ENCODE data around the gene SOX11. TPM values are rescaled to one million over a fixed set of nuclear protein-coding genes. Genes with fewer than 3 reads are reported as not detected.

SOX11 gene
- total RNA-seq, 1 experiment from 2014 or later, result 0.02 TPM

DNA sequence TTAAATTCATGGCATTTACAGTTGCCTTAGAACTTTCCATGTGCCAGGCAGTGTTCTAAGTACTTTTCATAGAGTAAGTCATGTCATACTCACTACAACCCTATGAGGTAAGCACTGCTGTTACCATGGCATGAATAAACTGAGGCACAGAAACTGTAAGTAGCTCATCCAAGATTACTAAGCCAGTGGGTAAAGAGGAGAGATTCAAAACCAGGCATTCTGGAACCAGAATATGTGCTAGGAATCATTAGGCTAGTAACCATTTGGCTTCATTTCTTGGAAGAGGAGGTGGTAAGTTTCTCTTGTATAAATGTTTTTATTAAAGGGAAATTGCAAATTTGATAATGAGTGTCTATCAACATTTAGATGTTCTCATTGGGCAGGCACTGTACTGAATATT is 35.1 kb downstream of the SOX11 start:
- Histone ChIP-seq H3K9ac (ENCODE audit: low read length) (no peak overlapping the region), H3K9me3 (ENCODE audit: control insufficient read depth in 1 of 2, insufficient read depth in 1 of 2, low read depth in 1 of 2, low read length in 2 of 2) (peaks cover 4 to 20% of the 10 kb centered on the region in 2 experiments; a peak in 2 of 4 replicates), H3K9me2 (ENCODE audit: insufficient read depth) (no peaks in the 10 kb centered on the region), H3K27me3 (ENCODE audit: insufficient read depth, low read length) (no peaks in the 10 kb centered on the region), H3K4me2 (ENCODE audit: low read length) (no peak overlapping the region), H4K20me1 (ENCODE audit: insufficient read depth) (no peaks in the 10 kb centered on the region), H3K4me1 (ENCODE audit: control insufficient read depth in 1 of 2, insufficient read depth in 2 of 2, low read length in 2 of 2) (no peaks in the 10 kb centered on the region), H3K36me3 (ENCODE audit: control insufficient read depth in 1 of 2, insufficient read depth in 2 of 2, low read length in 2 of 2) (no peaks in the 10 kb centered on the region), H3K27ac (ENCODE audit: low read depth, low read length) (no peak overlapping the region), H3K4me3 (replicated peaks in 1 of 2; ENCODE audit: low read depth in 1 of 2, low read length in 2 of 2) (no peak overlapping the region), H2AFZ (ENCODE audit: low read depth, low read length, poor library complexity, severe bottlenecking) (no peak overlapping the region), H3K79me2 (ENCODE audit: insufficient read depth, low read length) (no peaks in the 10 kb centered on the region)
- intact Hi-C loops (cut with micrococcal nuclease), result no loop called here
- no TSS peak for BruUV-seq (replicated peaks)
- no peak for TF ChIP-seq POLR2A (IDR thresholded peaks at IDR 0.05; ENCODE audit: borderline replicate concordance, extremely low read depth, insufficient read depth, insufficient read length)
- no peak for TF ChIP-seq RAD21 (IDR thresholded peaks at IDR 0.05; ENCODE audit: low read depth)
- TF ChIP-seq FOSL1 (IDR thresholded peaks at IDR 0.05; ENCODE audit: low read depth), result no peak
- CTCF ChIA-PET, result no interaction called here
- POLR2A ChIA-PET, result no interaction called here
- DNase-seq (ENCODE audit: low read depth, low spot score) (no peak), ATAC-seq (no peak)
- RAD21 ChIA-PET (ENCODE audit: low non-redundant PET in 1 of 2, low total read pairs in 2 of 2, uncharacterized antibody in 2 of 2, unreplicated experiment in 2 of 2), result no interaction called here

DNA sequence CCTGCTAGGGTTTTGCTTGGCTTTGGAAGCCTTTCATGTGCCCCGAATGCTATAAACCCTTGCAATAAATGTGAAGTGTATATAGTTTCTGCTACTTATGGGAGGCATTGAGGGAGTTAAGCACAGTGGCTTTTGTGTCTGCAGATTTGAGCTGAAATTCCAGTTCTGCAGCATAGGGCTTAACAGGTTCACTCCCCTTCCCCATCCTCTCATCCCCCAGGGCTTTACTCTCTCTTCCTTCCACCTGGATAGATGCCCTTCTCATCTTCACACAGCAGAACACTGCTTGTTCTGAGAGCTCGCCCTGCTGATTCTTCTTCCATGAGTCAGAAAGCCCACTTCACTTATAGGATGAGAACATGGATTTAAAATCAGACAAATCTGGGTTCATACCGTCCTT is 37.2 kb downstream of the SOX11 start:
- Histone ChIP-seq H3K36me3 (ENCODE audit: control insufficient read depth in 1 of 2, insufficient read depth in 2 of 2, low read length in 2 of 2) (no peaks in the 10 kb centered on the region), H3K27me3 (ENCODE audit: insufficient read depth, low read length) (no peaks in the 10 kb centered on the region), H3K9me3 (ENCODE audit: control insufficient read depth in 1 of 2, insufficient read depth in 1 of 2, low read depth in 1 of 2, low read length in 2 of 2) (peaks cover 4 to 7% of the 10 kb centered on the region in 2 experiments; a peak in 2 of 4 replicates), H3K27ac (ENCODE audit: low read depth, low read length) (no peak overlapping the region), H2AFZ (ENCODE audit: low read depth, low read length, poor library complexity, severe bottlenecking) (no peak overlapping the region), H3K4me3 (replicated peaks in 1 of 2; ENCODE audit: low read depth in 1 of 2, low read length in 2 of 2) (no peak overlapping the region), H3K4me1 (ENCODE audit: control insufficient read depth in 1 of 2, insufficient read depth in 2 of 2, low read length in 2 of 2) (no peaks in the 10 kb centered on the region), H3K9me2 (ENCODE audit: insufficient read depth) (no peaks in the 10 kb centered on the region), H3K4me2 (ENCODE audit: low read length) (no peak overlapping the region), H4K20me1 (ENCODE audit: insufficient read depth) (no peaks in the 10 kb centered on the region), H3K9ac (ENCODE audit: low read length) (no peak overlapping the region), H3K79me2 (ENCODE audit: insufficient read depth, low read length) (no peaks in the 10 kb centered on the region)
- TF ChIP-seq, protein P1, sequence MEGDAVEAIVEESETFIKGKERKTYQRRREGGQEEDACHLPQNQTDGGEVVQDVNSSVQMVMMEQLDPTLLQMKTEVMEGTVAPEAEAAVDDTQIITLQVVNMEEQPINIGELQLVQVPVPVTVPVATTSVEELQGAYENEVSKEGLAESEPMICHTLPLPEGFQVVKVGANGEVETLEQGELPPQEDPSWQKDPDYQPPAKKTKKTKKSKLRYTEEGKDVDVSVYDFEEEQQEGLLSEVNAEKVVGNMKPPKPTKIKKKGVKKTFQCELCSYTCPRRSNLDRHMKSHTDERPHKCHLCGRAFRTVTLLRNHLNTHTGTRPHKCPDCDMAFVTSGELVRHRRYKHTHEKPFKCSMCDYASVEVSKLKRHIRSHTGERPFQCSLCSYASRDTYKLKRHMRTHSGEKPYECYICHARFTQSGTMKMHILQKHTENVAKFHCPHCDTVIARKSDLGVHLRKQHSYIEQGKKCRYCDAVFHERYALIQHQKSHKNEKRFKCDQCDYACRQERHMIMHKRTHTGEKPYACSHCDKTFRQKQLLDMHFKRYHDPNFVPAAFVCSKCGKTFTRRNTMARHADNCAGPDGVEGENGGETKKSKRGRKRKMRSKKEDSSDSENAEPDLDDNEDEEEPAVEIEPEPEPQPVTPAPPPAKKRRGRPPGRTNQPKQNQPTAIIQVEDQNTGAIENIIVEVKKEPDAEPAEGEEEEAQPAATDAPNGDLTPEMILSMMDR (IDR thresholded peaks at IDR 0.05 in 2 of 3, conservative IDR thresholded peaks at IDR 0.05 in 1 of 3; ENCODE audit: borderline replicate concordance in 1 of 3, insufficient read depth in 1 of 3, low read depth in 2 of 3, low read length in 2 of 3), result no peak
- TF ChIP-seq RAD21 (IDR thresholded peaks at IDR 0.05; ENCODE audit: low read depth), result no peak
- TF ChIP-seq ELF1 (IDR thresholded peaks at IDR 0.05; ENCODE audit: borderline replicate concordance, low read depth), result no peak
- TF ChIP-seq, protein P2, sequence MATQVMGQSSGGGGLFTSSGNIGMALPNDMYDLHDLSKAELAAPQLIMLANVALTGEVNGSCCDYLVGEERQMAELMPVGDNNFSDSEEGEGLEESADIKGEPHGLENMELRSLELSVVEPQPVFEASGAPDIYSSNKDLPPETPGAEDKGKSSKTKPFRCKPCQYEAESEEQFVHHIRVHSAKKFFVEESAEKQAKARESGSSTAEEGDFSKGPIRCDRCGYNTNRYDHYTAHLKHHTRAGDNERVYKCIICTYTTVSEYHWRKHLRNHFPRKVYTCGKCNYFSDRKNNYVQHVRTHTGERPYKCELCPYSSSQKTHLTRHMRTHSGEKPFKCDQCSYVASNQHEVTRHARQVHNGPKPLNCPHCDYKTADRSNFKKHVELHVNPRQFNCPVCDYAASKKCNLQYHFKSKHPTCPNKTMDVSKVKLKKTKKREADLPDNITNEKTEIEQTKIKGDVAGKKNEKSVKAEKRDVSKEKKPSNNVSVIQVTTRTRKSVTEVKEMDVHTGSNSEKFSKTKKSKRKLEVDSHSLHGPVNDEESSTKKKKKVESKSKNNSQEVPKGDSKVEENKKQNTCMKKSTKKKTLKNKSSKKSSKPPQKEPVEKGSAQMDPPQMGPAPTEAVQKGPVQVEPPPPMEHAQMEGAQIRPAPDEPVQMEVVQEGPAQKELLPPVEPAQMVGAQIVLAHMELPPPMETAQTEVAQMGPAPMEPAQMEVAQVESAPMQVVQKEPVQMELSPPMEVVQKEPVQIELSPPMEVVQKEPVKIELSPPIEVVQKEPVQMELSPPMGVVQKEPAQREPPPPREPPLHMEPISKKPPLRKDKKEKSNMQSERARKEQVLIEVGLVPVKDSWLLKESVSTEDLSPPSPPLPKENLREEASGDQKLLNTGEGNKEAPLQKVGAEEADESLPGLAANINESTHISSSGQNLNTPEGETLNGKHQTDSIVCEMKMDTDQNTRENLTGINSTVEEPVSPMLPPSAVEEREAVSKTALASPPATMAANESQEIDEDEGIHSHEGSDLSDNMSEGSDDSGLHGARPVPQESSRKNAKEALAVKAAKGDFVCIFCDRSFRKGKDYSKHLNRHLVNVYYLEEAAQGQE (IDR thresholded peaks at IDR 0.05; ENCODE audit: low read depth), result no peak
- no peak for TF ChIP-seq POLR2A (IDR thresholded peaks at IDR 0.05; ENCODE audit: borderline replicate concordance, extremely low read depth, insufficient read depth, insufficient read length)
- no peak for TF ChIP-seq EZH2 (IDR thresholded peaks at IDR 0.05)
- no peak for TF ChIP-seq JUND (IDR thresholded peaks at IDR 0.05)
- TF ChIP-seq YY1 (IDR thresholded peaks at IDR 0.05; ENCODE audit: extremely low read depth, insufficient replicate concordance, low read depth, low read length), result no peak
- no peak for TF ChIP-seq CEBPB (IDR thresholded peaks at IDR 0.05; ENCODE audit: low read depth)
- no peak for TF ChIP-seq TCF7L2 (IDR thresholded peaks at IDR 0.05; ENCODE audit: borderline replicate concordance, extremely low read depth, insufficient read depth, insufficient read length)
- TF ChIP-seq EGR1 (IDR thresholded peaks at IDR 0.05; ENCODE audit: low read depth), result no peak
- no peak for TF ChIP-seq SP1 (IDR thresholded peaks at IDR 0.05; ENCODE audit: low read depth)
- TF ChIP-seq, protein P3, sequence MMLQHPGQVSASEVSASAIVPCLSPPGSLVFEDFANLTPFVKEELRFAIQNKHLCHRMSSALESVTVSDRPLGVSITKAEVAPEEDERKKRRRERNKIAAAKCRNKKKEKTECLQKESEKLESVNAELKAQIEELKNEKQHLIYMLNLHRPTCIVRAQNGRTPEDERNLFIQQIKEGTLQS (IDR thresholded peaks at IDR 0.05), result no peak
- TF ChIP-seq, protein P4, sequence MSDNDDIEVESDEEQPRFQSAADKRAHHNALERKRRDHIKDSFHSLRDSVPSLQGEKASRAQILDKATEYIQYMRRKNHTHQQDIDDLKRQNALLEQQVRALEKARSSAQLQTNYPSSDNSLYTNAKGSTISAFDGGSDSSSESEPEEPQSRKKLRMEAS (IDR thresholded peaks at IDR 0.05), result no peak
- TF ChIP-seq ZFX (IDR thresholded peaks at IDR 0.05), result no peak
- TF ChIP-seq ZNF274 (IDR thresholded peaks at IDR 0.05; ENCODE audit: low read depth, low read length), result no peak
- no peak for DNase-seq (ENCODE audit: low read depth, low spot score)
- BruUV-seq (replicated peaks), result no TSS peak
- ATAC-seq, result no peak
- RAD21 ChIA-PET (ENCODE audit: low non-redundant PET in 1 of 2, low total read pairs in 2 of 2, uncharacterized antibody in 2 of 2, unreplicated experiment in 2 of 2), result no interaction called here
- intact Hi-C loops (cut with micrococcal nuclease), result no loop called here
- POLR2A ChIA-PET, result no interaction called here
- CTCF ChIA-PET, result no interaction called here

All from HCT116 (cell line).